Raji (cell line): ENCODE data around the gene PSMG4.

ENCODE experiments used
- POLR2A ChIP-seq: IDR thresholded peaks from 2 replicates; pipeline ENCODE4 v1.6.1; 2011; ENCODE audit warnings: low read depth, low read length, control low read depth; ENCODE audit not compliant: insufficient read depth

Gene PSMG4

GRCh38 chr6:3296537-3296936 lies 37.8 kb downstream of the PSMG4 start:
- no peak for TF ChIP-seq POLR2A

- no peak for TF ChIP-seq POLR2A
Measured at GRCh38 chr6:3297006-3297405, 38.3 kb downstream of the PSMG4 start.

DNA sequence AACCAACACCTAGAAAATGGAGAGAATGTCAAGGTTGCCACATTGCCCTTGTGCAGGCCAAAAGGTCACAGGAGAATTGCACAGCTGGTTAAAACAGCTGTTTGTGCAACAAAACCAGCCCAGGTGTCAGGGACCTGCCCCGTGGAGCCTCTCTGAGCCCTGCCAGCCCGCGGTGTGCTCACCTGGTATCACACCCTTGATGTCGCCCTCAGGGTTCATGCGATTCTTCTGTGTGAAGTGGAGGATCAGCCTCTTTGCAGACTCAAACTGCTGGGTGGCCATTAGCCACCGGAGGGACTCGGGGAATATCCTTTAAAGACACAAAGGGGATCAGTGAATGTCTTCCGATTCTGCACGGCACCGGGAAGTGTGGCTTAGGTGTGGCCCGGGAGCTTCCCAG lies 39.2 kb downstream of the PSMG4 start:
- no peak for TF ChIP-seq POLR2A

DNA sequence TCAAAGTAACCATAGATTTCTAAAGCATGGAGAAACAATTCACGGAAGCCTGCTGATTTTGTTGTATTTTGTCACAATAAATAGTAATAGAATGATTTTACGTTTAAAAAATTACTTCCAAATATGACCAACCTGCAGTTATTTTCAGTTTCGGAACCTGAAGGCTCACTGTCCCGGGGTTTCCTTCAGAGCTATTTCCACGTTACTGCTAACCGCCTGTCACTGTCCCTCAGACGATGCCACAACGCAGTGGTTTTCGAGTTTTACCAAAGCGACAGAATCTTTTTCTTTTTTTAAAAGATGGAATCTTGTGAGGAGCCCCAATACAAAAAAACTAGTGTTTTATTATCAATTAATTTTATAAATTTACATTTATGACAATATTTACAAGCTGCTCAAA lies 40.5 kb downstream of the PSMG4 start:
- TF ChIP-seq POLR2A = no peak

GRCh38 chr6:3301506-3301905 lies 42.8 kb downstream of the PSMG4 start:
- TF ChIP-seq POLR2A = no peak

DNA sequence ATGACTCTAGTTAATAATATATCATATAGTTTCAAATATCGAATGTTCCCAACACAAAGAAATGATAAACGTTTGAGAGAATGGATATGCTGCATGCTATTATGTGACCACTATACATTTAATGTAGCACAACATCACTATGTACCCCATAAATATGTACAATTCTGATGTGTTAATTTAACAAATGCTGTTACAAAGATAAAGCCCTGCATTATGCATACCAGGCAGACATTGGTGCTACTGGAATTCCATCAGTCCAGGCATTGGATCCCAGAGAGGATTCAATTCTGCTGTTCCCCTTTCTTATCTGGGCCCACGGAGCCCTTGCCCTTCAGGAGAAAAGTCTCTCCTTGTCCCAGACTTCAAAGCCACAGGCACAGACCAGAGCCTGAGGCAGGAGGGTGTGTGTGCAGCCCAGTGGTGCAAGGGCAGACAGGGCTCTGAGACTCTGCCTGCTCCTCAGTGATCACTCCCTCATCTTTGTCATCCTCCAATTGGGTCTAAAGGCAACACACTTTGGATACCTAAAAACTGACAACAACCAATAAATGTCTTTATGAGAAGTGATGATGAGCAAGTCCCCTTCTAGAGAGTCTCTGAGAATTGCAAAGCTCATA lies 45.2 kb downstream of the PSMG4 start:
- no peak for TF ChIP-seq POLR2A

DNA sequence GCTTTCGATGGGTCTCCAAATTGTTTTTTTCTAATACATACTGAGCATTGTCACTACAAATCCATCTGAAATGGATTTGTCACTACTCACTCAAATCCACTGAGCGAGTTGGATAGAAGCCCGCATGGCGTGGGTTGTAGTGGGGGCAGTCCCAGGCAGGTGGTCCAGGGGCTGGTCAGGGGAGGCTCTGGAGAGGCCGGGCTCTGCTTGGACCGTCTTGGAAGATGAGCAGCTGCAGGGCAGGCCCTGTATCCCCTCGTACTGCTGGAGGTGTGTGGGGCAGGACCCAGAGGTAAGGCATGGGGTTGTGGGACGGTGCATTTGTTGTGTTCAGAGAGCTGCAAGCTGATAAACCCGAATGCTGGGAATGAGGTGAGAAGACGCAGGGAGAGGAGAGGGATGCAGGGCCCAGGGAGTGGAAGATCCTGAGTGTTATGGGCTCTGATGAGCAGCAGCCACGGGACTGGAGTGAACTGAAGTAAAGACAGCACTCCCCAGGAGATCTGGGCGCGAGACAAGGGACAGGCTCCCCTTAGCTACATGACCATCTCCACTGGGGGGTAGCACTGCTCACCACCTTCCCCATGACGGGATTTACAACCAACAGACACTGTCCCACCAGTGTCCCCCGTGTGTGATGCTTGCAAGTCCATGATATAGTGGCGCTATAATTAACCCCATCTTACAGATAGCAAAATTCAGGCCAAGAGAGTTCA lies 45.9 kb downstream of the PSMG4 start:
- no peak for TF ChIP-seq POLR2A

DNA sequence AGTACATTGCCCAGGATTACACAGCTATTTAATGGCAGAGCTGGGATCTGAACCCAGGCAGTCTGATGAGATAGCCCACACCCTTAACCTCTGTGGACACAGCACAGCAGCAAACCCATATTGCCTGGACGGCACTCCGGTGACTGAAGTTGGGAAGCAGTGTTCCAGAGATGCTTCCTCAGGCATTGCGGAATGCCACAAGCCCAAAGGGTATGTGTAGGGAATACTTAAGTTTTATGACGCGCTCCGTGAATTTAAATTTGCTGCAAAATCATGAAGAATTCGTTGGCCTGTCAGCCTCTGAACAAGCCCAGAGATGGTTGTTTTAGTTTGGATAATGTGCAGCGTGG lies 46.4 kb downstream of the PSMG4 start:
- no peak for TF ChIP-seq POLR2A

- no peak for TF ChIP-seq POLR2A
Measured at GRCh38 chr6:3305831-3306230, 47.1 kb downstream of the PSMG4 start.

- no peak for TF ChIP-seq POLR2A
Measured at GRCh38 chr6:3306848-3307247, 48.1 kb downstream of the PSMG4 start.

DNA sequence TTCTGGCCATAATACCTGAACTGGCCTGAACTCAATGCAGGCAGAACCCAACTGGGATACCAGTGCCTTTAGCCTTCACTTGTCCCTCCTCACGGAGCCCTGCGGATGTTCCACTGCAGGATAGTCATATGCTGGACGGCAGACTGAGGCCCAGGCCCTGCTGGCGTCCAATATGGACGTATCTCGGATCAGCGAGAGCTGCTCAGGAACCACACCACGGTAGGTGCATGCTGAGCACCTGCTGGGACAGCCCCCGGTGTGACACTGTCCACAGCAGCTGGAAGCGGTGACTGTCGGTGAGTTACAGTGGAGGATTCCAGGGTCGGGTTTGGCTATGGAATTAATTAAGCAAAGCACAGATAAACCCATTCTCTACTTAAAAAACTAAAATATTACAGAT lies 48.7 kb downstream of the PSMG4 start:
- no peak for TF ChIP-seq POLR2A

DNA sequence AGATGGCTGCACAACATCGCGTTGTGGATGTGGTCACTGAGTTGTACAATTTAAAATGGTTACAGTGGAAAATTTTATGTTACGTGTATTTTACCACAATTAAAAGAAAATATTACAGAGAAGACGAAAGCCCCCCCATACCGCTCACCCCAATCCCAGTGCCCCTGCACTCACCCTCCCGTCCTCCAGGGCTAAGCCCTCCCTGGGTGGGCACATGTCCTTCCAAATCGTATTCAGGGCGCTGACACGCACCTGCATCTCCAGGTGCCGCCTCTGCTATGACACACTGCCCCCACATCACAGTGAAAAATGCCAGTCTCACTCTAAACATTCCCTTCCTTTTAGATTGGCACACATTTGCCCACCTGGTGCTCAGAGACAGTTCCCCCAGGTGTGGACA lies 49.4 kb downstream of the PSMG4 start:
- no peak for TF ChIP-seq POLR2A

GRCh38 chr6:3309391-3310050 lies 50.8 kb downstream of the PSMG4 start:
- TF ChIP-seq POLR2A = no peak

GRCh38 chr6:3310051-3310448 lies 51.3 kb downstream of the PSMG4 start:
- TF ChIP-seq POLR2A = no peak

- TF ChIP-seq POLR2A = no peak
Measured at GRCh38 chr6:3310703-3311102, 52.0 kb downstream of the PSMG4 start.

DNA sequence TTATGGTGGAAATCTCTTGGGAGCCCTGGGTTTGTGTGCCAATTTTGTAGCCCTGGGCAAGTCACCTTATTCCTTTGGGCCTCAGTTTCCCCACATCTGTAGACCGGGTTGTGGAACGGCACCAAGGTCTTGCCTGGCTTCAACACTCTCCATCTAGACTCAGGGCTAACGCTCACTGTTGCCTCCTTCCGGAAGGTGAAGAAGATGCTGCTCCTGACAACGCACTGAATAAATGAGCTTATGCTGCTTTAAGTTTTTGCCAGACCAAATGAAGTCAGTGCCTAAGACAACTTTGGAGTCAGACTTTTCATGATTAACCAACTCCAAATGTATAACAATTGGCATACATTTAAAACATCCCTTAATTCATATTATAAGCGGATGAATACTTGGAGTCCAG lies 53.1 kb downstream of the PSMG4 start:
- no peak for TF ChIP-seq POLR2A

DNA sequence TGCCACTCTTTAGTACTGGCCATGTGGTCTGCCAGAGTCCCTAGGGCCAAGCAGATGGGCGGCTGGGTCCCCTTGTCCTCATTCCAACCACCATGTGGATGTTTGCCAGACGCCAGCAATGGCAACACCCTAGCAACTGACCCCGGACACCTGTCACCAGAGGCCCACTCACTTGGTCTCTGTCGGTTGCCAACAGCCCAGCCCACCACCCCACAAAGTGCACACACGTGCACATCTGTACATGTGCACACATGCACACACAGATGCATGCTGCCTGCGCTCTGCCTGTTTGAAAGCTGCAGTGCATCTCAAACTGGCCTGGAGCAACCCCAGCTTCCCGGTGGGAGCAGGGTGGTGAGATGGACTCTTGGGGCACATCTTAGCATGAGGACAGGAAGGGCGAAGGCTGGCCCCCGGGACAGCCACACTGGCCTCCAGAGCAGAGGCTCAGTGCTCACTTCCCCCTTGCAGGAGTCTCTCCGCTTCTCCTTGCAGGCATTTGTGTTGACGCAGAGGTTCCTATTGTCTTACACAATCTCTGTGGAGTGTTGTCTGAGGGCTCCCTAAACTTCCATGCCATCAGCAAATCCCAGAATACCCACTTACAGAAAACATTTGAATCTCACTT lies 54.0 kb downstream of the PSMG4 start:
- TF ChIP-seq POLR2A = no peak

GRCh38 chr6:3314176-3314575 lies 55.4 kb downstream of the PSMG4 start:
- no peak for TF ChIP-seq POLR2A
